ENCODE measurements around the gene LDHAL6B.

- TF ChIP-seq CTCF (IDR thresholded peaks at IDR 0.05) (no peak), POLR2A (IDR thresholded peaks at IDR 0.05) (no peak)
Observed at GRCh38 chr15:59168536-59168935, 38.1 kb upstream of the LDHAL6B start.

Data from body of pancreas (tissue), 4 donors.